Endodermal cell (in vitro differentiated cells): ENCODE results near the gene DSCAML1. TPM values are rescaled to one million over a fixed set of nuclear protein-coding genes. Genes with fewer than 3 reads are reported as not detected.

ENCODE experiments used
- DNase-seq: peaks from one replicate; pipeline ENCODE4 v3.0.0-alpha.2; 2017
- H3K27ac ChIP-seq: 2 replicates; pipeline ENCODE4 v1.5.1; 2013; ENCODE audit warnings: mild to moderate bottlenecking, low read depth, low read length, moderate library complexity
- H3K27me3 ChIP-seq: 2 replicates; pipeline ENCODE4 v1.6.1; 2013; ENCODE audit warnings: mild to moderate bottlenecking, low read length, moderate library complexity; ENCODE audit not compliant: insufficient read depth, control insufficient read depth, poor library complexity, severe bottlenecking
- H3K36me3 ChIP-seq: 2 replicates; pipeline ENCODE4 v1.7.0; 2013; ENCODE audit warnings: mild to moderate bottlenecking, low read length, moderate library complexity; ENCODE audit not compliant: control insufficient read depth, insufficient read depth
- H3K4me1 ChIP-seq: one replicate; pipeline ENCODE4 v1.7.0; 2013; ENCODE audit warnings: low read length; ENCODE audit not compliant: control insufficient read depth, insufficient read depth
- H3K4me3 ChIP-seq: 2 replicates; pipeline ENCODE4 v1.5.1; 2013; ENCODE audit warnings: mild to moderate bottlenecking, low read length, moderate library complexity
- H3K9ac ChIP-seq: 2 replicates; pipeline ENCODE4 v1.6.1; 2013; ENCODE audit warnings: mild to moderate bottlenecking, low read length, moderate library complexity; ENCODE audit not compliant: poor library complexity, severe bottlenecking; ENCODE audit errors: extremely low read depth
- H3K9me3 ChIP-seq: 2 replicates; pipeline ENCODE4 v1.6.1; 2013; ENCODE audit warnings: mild to moderate bottlenecking, low read length, moderate library complexity; ENCODE audit not compliant: control insufficient read depth
- H3K27ac Mint-ChIP-seq: 2 replicates; pipeline ENCODE4 v1.8.0; 2020; ENCODE audit warnings: mixed read lengths
- H3K27me3 Mint-ChIP-seq: 2 replicates; pipeline ENCODE4 v1.8.0; 2021; ENCODE audit warnings: mild to moderate bottlenecking, mixed read lengths; ENCODE audit not compliant: insufficient read depth
- H3K36me3 Mint-ChIP-seq: 2 replicates; pipeline ENCODE4 v1.8.0; 2020; ENCODE audit warnings: low read depth, mixed read lengths
- H3K4me1 Mint-ChIP-seq: 2 replicates; pipeline ENCODE4 v1.8.0; 2020; ENCODE audit warnings: mixed read lengths
- H3K4me3 Mint-ChIP-seq: 2 replicates; pipeline ENCODE4 v1.8.0; 2020; ENCODE audit warnings: mild to moderate bottlenecking, moderate library complexity, mixed read lengths
- H3K9me3 Mint-ChIP-seq: 2 replicates; pipeline ENCODE4 v1.8.0; 2020; ENCODE audit warnings: mild to moderate bottlenecking, mixed read lengths
- WGBS, 2 experiments: methylation state at CpG; one replicate each; pipeline versions ENCODE4 v1.1.5 to v1.1.7; 2013; ENCODE audit warnings: missing lambda C conversion rate in 2 of 2, mixed read lengths in 1 of 2; ENCODE audit not compliant: insufficient coverage in 1 of 2, insufficient read length in 1 of 2; 5-methylcytosine and 5-hydroxymethylcytosine counted together
- total RNA-seq, 2 donors: library from RNA; stranded (reverse); fragmentation: NEBNext Ultra II Directional in 1 of 2; extraction: Animal tissue kit (Norgen Biotek cat#: 25700) in 1 of 2; gene quantifications; 2 replicates in 1 of 2; 3 replicates in 1 of 2; pipeline ENCODE4 v1.2.1, GENCODE V29; 2021
- TF ChIP-seq, protein P1 (sequence below): fragments of 200-600 bp; sonication (generic); conservative IDR thresholded peaks from 2 replicates; pipeline ENCODE4 v1.5.0; 2021; ENCODE audit warnings: antibody characterized with exemption, mild to moderate bottlenecking

The DSCAML1 gene
- total RNA-seq, 2 donors from 2014 or later, result 5.6 to 10.9 TPM

GRCh38 chr11:117794772-117795629 is 2.0 kb downstream of the DSCAML1 start:
- H3K4me3 ChIP-seq, result peak overlapping the region; percentile 74
- H3K9me3 Mint-ChIP-seq, result no peaks in the 10 kb centered on the region
- peaks cover 91% of the 10 kb centered on the region for H3K27me3 ChIP-seq
- no peaks in the 10 kb centered on the region for H3K9me3 ChIP-seq
- H3K4me1 Mint-ChIP-seq, result peaks cover 9% of the 10 kb centered on the region
- no peak for DNase-seq
- WGBS, 2 experiments, result 64 to 68% methylated on average over 11 to 26 of the region's 29 CpGs
- H3K27ac ChIP-seq, result no peak overlapping the region
- no peak overlapping the region for H3K9ac ChIP-seq
- no peaks in the 10 kb centered on the region for H3K36me3 ChIP-seq
- H3K4me1 ChIP-seq, result no peaks in the 10 kb centered on the region
- H3K4me3 Mint-ChIP-seq, result peak overlapping the region; percentile 58
- TF ChIP-seq, protein P1, sequence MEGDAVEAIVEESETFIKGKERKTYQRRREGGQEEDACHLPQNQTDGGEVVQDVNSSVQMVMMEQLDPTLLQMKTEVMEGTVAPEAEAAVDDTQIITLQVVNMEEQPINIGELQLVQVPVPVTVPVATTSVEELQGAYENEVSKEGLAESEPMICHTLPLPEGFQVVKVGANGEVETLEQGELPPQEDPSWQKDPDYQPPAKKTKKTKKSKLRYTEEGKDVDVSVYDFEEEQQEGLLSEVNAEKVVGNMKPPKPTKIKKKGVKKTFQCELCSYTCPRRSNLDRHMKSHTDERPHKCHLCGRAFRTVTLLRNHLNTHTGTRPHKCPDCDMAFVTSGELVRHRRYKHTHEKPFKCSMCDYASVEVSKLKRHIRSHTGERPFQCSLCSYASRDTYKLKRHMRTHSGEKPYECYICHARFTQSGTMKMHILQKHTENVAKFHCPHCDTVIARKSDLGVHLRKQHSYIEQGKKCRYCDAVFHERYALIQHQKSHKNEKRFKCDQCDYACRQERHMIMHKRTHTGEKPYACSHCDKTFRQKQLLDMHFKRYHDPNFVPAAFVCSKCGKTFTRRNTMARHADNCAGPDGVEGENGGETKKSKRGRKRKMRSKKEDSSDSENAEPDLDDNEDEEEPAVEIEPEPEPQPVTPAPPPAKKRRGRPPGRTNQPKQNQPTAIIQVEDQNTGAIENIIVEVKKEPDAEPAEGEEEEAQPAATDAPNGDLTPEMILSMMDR, result no peak
- H3K27me3 Mint-ChIP-seq, result peaks cover 90% of the 10 kb centered on the region
- H3K27ac Mint-ChIP-seq, result no peak overlapping the region
- H3K36me3 Mint-ChIP-seq, result no peaks in the 10 kb centered on the region

DNA sequence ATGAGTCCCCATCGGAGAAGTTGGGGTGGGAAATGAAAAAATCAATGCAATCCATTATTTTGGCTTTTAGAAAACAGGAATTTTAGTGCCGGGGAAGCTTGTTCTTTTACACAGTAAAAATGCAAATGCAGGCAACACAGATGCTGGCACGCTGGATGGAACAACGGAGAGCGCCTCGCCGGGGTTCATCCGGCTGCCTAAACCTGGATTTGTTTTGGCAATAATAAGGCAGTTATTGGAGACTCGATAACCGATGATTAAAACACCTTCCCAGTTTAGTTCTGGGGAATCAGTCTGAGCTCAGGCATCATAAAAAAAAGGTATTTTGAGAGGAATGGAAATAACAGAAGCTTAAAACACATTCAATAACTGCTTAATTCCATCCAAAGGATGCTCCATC is 2.9 kb downstream of the DSCAML1 start:
- Mint-ChIP-seq H3K4me1 (peaks cover 5% of the 10 kb centered on the region), H3K27me3 (peaks cover 88% of the 10 kb centered on the region), H3K9me3 (no peaks in the 10 kb centered on the region), H3K36me3 (no peaks in the 10 kb centered on the region), H3K27ac (no peak overlapping the region), H3K4me3 (no peak overlapping the region)
- no peaks in the 10 kb centered on the region for H3K36me3 ChIP-seq
- H3K4me1 ChIP-seq, result no peaks in the 10 kb centered on the region
- no peak overlapping the region for H3K4me3 ChIP-seq
- H3K9me3 ChIP-seq, result no peaks in the 10 kb centered on the region
- no peak for DNase-seq
- H3K9ac ChIP-seq, result no peak overlapping the region
- 91% methylated on average over 10 of the region's 10 CpGs for WGBS, 2 experiments
- peaks cover 88% of the 10 kb centered on the region for H3K27me3 ChIP-seq
- TF ChIP-seq, protein P1, result no peak
- no peak overlapping the region for H3K27ac ChIP-seq

- H3K9me3 Mint-ChIP-seq, result no peaks in the 10 kb centered on the region
- Histone ChIP-seq H3K27ac (no peak overlapping the region), H3K9ac (no peak overlapping the region), H3K27me3 (peaks cover 88% of the 10 kb centered on the region), H3K36me3 (no peaks in the 10 kb centered on the region), H3K9me3 (no peaks in the 10 kb centered on the region), H3K4me3 (no peak overlapping the region), H3K4me1 (no peaks in the 10 kb centered on the region)
- peaks cover 5% of the 10 kb centered on the region for H3K4me1 Mint-ChIP-seq
- H3K27me3 Mint-ChIP-seq, result peaks cover 82% of the 10 kb centered on the region
- no peak overlapping the region for H3K27ac Mint-ChIP-seq
- no peak for DNase-seq
- TF ChIP-seq, protein P1, result no peak
- H3K36me3 Mint-ChIP-seq, result no peaks in the 10 kb centered on the region
- 91% methylated on average over 8 to 9 of the region's 9 CpGs for WGBS, 2 experiments
- no peak overlapping the region for H3K4me3 Mint-ChIP-seq
Measured at GRCh38 chr11:117793583-117793982, 3.4 kb downstream of the DSCAML1 start.
